Measurements from ENCODE around the gene SLITRK1. TPM values are rescaled to one million over a fixed set of nuclear protein-coding genes. Genes with fewer than 3 reads are reported as not detected.

SLITRK1 gene
- total RNA-seq, 1 donor from 2014 or later = not detected

DNA sequence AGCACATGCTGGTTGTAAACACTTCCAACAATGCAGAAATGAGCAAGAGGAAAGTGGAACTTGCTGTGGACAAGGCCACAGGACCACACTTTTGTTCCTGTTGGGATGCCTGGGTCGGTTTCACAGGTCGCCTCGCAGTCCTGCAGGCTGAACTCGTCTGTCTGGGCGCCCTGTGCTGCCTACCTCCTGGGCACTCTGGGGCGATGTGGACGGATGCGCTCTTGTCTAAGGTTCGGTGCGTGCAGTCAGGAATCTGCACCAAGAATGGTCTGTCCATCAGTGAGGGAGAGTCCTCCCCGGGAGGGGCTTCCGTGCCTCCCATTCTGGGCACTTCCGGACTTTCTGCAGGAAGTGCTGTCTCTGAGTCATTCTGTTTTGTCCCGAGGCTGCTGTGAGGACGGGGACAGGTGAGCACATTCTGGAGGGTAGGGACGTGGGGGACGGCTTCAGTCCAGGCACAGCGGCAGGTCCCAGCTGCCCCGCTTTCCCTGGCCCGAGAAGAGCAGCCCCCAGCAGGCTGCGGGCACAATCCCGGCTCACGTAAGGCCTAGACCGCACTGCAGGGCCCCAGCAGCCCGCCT lies 24.1 kb upstream of the SLITRK1 start:
- Histone ChIP-seq H3K36me3 (no peaks in the 10 kb centered on the region), H3K4me3 (no peak overlapping the region), H3K9me3 (no peaks in the 10 kb centered on the region), H3K27ac (no peak overlapping the region), H3K4me1 (no peaks in the 10 kb centered on the region), H3K27me3 (ENCODE audit: low read depth) (no peaks in the 10 kb centered on the region)
- intact Hi-C loops (cut with DNase I) = no loop called here
- DNase-seq (no peak), ATAC-seq (no peak)
- TF ChIP-seq, protein P1, sequence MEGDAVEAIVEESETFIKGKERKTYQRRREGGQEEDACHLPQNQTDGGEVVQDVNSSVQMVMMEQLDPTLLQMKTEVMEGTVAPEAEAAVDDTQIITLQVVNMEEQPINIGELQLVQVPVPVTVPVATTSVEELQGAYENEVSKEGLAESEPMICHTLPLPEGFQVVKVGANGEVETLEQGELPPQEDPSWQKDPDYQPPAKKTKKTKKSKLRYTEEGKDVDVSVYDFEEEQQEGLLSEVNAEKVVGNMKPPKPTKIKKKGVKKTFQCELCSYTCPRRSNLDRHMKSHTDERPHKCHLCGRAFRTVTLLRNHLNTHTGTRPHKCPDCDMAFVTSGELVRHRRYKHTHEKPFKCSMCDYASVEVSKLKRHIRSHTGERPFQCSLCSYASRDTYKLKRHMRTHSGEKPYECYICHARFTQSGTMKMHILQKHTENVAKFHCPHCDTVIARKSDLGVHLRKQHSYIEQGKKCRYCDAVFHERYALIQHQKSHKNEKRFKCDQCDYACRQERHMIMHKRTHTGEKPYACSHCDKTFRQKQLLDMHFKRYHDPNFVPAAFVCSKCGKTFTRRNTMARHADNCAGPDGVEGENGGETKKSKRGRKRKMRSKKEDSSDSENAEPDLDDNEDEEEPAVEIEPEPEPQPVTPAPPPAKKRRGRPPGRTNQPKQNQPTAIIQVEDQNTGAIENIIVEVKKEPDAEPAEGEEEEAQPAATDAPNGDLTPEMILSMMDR (IDR thresholded peaks at IDR 0.05) = no peak

DNA sequence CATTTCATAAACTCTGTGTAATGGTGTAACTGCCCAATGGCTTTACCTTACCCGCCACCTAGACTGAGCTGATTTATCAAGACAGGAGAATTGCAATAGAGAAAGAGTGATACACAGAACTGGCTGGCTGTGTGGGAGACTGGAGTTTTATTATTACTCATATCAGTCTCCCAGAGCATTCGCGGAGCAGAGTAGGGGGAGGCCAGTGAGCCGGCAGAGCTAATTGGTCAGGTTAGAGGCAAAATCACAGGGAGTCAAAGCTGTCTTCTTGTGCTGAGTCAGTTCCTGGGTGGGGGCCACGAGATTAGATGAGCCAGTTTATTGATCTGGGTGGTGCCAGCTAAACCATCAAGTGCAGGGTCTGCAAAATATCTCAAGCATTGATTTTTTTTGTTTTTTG lies 23.4 kb upstream of the SLITRK1 start:
- Histone ChIP-seq H3K36me3 (no peaks in the 10 kb centered on the region), H3K4me1 (no peaks in the 10 kb centered on the region), H3K4me3 (no peak overlapping the region), H3K27me3 (ENCODE audit: low read depth) (no peaks in the 10 kb centered on the region), H3K27ac (no peak overlapping the region), H3K9me3 (no peaks in the 10 kb centered on the region)
- intact Hi-C loops (cut with DNase I) = no loop called here
- TF ChIP-seq, protein P1 (IDR thresholded peaks at IDR 0.05) = no peak
- ATAC-seq (no peak), DNase-seq (no peak)

DNA sequence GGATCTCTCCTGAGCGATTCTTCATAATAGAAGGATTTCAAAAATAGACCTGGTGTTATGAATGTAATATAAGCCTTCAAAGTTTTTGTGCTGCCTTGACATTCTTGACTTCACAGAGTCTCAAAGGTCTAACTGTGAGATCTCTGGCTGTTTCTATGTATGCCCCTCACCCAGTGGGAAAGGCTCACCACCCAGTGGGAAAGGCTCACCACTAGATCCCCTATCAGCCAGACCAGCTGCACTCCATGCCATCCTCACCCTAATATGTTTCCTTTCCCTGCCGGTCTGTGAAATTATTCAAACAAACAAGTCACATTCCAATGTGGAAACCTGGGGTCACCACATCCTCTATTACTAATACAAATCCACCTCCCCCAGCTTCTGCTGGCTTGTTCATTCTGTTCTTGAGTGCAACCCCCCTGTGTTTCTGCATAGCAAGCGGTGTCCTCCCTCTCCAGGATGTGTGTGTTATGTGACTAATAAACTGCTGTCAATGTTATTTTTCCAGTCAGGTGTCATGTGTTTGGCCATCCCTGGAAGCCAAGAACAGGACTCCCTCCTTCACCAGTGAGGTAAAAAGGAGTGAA lies 13.8 kb upstream of the SLITRK1 start:
- DNase-seq = no peak
- no peaks in the 10 kb centered on the region for H3K36me3 ChIP-seq
- intact Hi-C loops (cut with DNase I) = no loop called here

DNA sequence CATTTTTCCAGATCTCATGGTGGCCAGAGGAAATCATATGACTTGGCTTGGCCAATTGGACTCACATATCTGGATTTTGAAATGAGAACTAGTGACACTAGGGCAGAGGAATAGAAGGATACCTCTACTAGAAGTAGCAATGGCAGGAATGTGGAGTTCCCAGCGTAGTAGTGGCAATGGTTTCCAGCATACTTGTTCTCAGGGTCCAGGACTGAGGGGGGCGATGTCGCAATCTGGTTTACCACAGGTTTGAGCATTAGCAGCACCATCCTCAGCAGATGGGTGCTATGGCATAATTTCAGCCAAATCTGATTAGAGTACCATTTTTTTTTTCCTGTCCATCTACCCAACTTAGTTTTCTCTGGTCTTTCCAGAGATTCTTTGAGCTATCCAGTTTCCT lies 8.1 kb upstream of the SLITRK1 start:
- DNase-seq (no peak), ATAC-seq (no peak)
- intact Hi-C loops (cut with DNase I) = no loop called here
- Histone ChIP-seq H3K4me3 (no peak overlapping the region), H3K36me3 (no peaks in the 10 kb centered on the region), H3K27ac (no peak overlapping the region), H3K4me1 (no peaks in the 10 kb centered on the region), H3K9me3 (no peaks in the 10 kb centered on the region), H3K27me3 (ENCODE audit: low read depth) (no peaks in the 10 kb centered on the region)
- TF ChIP-seq, protein P1 (IDR thresholded peaks at IDR 0.05) = no peak

More for the DNA sequence above, 13.8 kb upstream of the SLITRK1 start:
- TF ChIP-seq, protein P1 (IDR thresholded peaks at IDR 0.05) = no peak
- Histone ChIP-seq H3K27ac (no peak overlapping the region), H3K27me3 (ENCODE audit: low read depth) (no peaks in the 10 kb centered on the region), H3K4me1 (no peaks in the 10 kb centered on the region), H3K9me3 (no peaks in the 10 kb centered on the region), H3K4me3 (no peak overlapping the region)
- ATAC-seq = no peak

DNA sequence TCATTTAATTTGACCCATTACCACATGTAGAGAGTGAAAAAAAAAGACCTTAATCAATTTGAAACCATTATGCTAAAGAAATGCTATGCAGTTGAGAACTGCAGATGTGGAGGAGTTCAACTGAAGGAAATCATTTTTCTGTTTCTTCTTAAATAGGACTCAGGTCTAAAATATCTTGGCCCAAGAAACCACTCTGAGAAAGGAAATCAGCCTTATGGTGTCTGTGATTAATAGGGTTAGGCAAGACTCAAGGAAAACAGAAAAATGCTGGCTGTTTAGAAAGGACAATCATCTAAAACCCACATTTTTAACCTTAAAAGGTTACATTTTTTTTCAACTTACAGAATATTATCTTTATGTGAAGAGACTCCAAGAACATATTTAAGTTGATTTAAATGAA lies 1.9 kb upstream of the SLITRK1 start:
- TF ChIP-seq, protein P1 (IDR thresholded peaks at IDR 0.05) = no peak
- intact Hi-C loops (cut with DNase I) = no loop called here
- Histone ChIP-seq H3K27ac (no peak overlapping the region), H3K27me3 (ENCODE audit: low read depth) (peaks cover 42% of the 10 kb centered on the region), H3K9me3 (no peaks in the 10 kb centered on the region), H3K36me3 (no peaks in the 10 kb centered on the region), H3K4me1 (no peaks in the 10 kb centered on the region), H3K4me3 (no peak overlapping the region)
- ATAC-seq (no peak), DNase-seq (no peak)
